ENCODE measurements around the gene ATP1B1.

ATP1B1 gene

GRCh38 chr1:169106095-169106920 lies at the start of gene ATP1B1 (continued):
- TF ChIP-seq, protein P1, sequence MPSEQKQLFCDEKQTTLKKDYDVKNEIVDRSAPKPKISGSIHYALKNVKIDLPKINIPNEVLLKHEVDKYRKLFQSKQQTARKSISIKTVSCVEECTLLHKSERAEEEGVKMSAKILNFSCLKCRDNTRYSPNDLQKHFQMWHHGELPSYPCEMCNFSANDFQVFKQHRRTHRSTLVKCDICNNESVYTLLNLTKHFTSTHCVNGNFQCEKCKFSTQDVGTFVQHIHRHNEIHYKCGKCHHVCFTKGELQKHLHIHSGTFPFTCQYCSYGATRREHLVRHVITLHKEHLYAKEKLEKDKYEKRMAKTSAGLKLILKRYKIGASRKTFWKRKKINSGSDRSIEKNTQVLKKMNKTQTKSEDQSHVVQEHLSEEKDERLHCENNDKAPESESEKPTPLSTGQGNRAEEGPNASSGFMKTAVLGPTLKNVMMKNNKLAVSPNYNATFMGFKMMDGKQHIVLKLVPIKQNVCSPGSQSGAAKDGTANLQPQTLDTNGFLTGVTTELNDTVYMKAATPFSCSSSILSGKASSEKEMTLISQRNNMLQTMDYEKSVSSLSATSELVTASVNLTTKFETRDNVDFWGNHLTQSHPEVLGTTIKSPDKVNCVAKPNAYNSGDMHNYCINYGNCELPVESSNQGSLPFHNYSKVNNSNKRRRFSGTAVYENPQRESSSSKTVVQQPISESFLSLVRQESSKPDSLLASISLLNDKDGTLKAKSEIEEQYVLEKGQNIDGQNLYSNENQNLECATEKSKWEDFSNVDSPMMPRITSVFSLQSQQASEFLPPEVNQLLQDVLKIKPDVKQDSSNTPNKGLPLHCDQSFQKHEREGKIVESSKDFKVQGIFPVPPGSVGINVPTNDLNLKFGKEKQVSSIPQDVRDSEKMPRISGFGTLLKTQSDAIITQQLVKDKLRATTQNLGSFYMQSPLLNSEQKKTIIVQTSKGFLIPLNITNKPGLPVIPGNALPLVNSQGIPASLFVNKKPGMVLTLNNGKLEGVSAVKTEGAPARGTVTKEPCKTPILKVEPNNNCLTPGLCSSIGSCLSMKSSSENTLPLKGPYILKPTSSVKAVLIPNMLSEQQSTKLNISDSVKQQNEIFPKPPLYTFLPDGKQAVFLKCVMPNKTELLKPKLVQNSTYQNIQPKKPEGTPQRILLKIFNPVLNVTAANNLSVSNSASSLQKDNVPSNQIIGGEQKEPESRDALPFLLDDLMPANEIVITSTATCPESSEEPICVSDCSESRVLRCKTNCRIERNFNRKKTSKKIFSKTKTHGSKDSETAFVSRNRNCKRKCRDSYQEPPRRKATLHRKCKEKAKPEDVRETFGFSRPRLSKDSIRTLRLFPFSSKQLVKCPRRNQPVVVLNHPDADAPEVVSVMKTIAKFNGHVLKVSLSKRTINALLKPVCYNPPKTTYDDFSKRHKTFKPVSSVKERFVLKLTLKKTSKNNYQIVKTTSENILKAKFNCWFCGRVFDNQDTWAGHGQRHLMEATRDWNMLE (tag by site-specific recombination; conservative IDR thresholded peaks at IDR 0.05; ENCODE audit: low read depth) = no peak
- TF ChIP-seq ZNF202 (tag by site-specific recombination; IDR thresholded peaks at IDR 0.05; ENCODE audit: borderline replicate concordance) (no peak), OVOL3 (tag by site-specific recombination; IDR thresholded peaks at IDR 0.05) (no peak), ZFP37 (tag by site-specific recombination; IDR thresholded peaks at IDR 0.05) (no peak), OSR2 (tag by site-specific recombination; IDR thresholded peaks at IDR 0.05) (peak; percentile 59), GLIS2 (tag by site-specific recombination; IDR thresholded peaks at IDR 0.05) (peak; percentile 91), GLIS1 (tag by site-specific recombination; IDR thresholded peaks at IDR 0.05) (peak; percentile 70), ZNF529 (tag by site-specific recombination; IDR thresholded peaks at IDR 0.05; ENCODE audit: insufficient replicate concordance) (no peak), ZNF701 (tag by site-specific recombination; IDR thresholded peaks at IDR 0.05) (no peak), ZNF510 (tag by site-specific recombination; IDR thresholded peaks at IDR 0.05; ENCODE audit: insufficient replicate concordance) (no peak), ZEB2 (tag by site-specific recombination; IDR thresholded peaks at IDR 0.05) (peak; percentile 83; the same call in 1 of the 2 replicates), ZNF391 (tag by site-specific recombination; IDR thresholded peaks at IDR 0.05; ENCODE audit: borderline replicate concordance, low read depth) (peak; percentile 19; the same call in 1 of the 2 replicates), ZSCAN30 (tag by site-specific recombination; IDR thresholded peaks at IDR 0.05) (peak; percentile 7; the same call in 1 of the 2 replicates), BCL6B (tag by site-specific recombination; IDR thresholded peaks at IDR 0.05) (no peak), ZNF692 (tag by site-specific recombination; IDR thresholded peaks at IDR 0.05) (0 out of 2 replicates have a peak, but pooled peaks have one; percentile 2), GLI2 (tag by site-specific recombination; IDR thresholded peaks at IDR 0.05; ENCODE audit: borderline replicate concordance, low read depth) (no peak), ZNF2 (tag by site-specific recombination; IDR thresholded peaks at IDR 0.05) (no peak), KLF7 (tag by site-specific recombination; IDR thresholded peaks at IDR 0.05; ENCODE audit: borderline replicate concordance) (no peak), PRDM4 (tag by site-specific recombination; IDR thresholded peaks at IDR 0.05) (0 out of 2 replicates have a peak, but pooled peaks have one; percentile 13), ZFP69B (tag by site-specific recombination; IDR thresholded peaks at IDR 0.05) (no peak), ZBTB44 (tag by site-specific recombination; IDR thresholded peaks at IDR 0.05) (no peak; the same call in 1 of the 2 replicates)
- TF ChIP-seq, protein P2, sequence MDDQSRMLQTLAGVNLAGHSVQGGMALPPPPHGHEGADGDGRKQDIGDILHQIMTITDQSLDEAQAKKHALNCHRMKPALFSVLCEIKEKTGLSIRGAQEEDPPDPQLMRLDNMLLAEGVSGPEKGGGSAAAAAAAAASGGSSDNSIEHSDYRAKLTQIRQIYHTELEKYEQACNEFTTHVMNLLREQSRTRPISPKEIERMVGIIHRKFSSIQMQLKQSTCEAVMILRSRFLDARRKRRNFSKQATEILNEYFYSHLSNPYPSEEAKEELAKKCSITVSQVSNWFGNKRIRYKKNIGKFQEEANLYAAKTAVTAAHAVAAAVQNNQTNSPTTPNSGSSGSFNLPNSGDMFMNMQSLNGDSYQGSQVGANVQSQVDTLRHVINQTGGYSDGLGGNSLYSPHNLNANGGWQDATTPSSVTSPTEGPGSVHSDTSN (CRISPR knock-in tag; IDR thresholded peaks at IDR 0.05) = peak; percentile 66; the same call in 1 of the 2 replicates
- TF ChIP-seq, protein P3, sequence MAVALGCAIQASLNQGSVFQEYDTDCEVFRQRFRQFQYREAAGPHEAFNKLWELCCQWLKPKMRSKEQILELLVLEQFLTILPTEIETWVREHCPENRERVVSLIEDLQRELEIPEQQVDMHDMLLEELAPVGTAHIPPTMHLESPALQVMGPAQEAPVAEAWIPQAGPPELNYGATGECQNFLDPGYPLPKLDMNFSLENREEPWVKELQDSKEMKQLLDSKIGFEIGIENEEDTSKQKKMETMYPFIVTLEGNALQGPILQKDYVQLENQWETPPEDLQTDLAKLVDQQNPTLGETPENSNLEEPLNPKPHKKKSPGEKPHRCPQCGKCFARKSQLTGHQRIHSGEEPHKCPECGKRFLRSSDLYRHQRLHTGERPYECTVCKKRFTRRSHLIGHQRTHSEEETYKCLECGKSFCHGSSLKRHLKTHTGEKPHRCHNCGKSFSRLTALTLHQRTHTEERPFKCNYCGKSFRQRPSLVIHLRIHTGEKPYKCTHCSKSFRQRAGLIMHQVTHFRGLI (tag by site-specific recombination; IDR thresholded peaks at IDR 0.05) = peak; percentile 97
